ENCODE measurements around the gene OLFML3. TPM values are rescaled to one million over a fixed set of nuclear protein-coding genes. Genes with fewer than 3 reads are reported as not detected.

OLFML3 gene
- total RNA-seq, 1 experiment from 2014 or later = 171 TPM

DNA sequence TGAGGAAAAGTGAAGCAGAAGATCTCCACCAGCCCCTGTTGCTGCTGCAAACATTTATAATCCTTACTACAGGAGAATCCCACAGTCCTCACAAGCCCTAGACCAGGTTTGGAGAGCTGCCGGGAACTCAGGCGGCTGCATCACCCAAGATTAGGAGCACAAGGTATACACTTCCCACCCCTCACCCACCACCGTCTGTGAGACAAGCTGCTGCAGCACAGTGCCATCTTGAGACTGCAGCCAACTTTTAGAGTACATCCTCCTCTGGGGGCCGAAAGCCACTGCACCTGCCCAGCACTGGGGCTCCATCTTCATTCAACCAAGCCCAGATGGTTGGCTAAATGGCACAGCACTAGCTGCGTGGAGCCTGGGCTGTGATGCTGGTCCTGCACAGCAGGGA is 13.8 kb downstream of the OLFML3 start:
- Histone ChIP-seq H3K9ac (ENCODE audit: extremely low read depth, insufficient read length, low read length) (no peak overlapping the region), H3K4me1 (ENCODE audit: insufficient read depth, low read length) (no peaks in the 10 kb centered on the region), H3K56ac (ENCODE audit: insufficient read length, low read depth, low read length) (no peak overlapping the region), H4K91ac (ENCODE audit: insufficient read length, low read depth, low read length) (no peak overlapping the region), H4K20me1 (ENCODE audit: control insufficient read depth, insufficient read depth, insufficient read length) (no peaks in the 10 kb centered on the region), H2BK15ac (ENCODE audit: low read depth, low read length) (no peak overlapping the region), H3K4ac (ENCODE audit: low read depth, low read length) (no peak overlapping the region), H3K79me1 (ENCODE audit: insufficient read depth, low read depth, low read length, poor library complexity, severe bottlenecking) (no peaks in the 10 kb centered on the region), H3K23me2 (ENCODE audit: insufficient read length, low read depth, low read length, poor library complexity, severe bottlenecking) (no peaks in the 10 kb centered on the region), H3K4me2 (ENCODE audit: insufficient read depth, insufficient read length, low read length) (no peak overlapping the region), H3K27me3 (ENCODE audit: insufficient read depth, low read length) (no peaks in the 10 kb centered on the region), H4K5ac (ENCODE audit: insufficient read length, low read depth, low read length) (no peak overlapping the region), H3T11ph (ENCODE audit: low read length) (no peak overlapping the region), H3K27ac (ENCODE audit: insufficient read length, low read depth, low read length) (no peak overlapping the region), H2AK5ac (ENCODE audit: insufficient read length, low read length) (no peak overlapping the region), H2BK12ac (ENCODE audit: insufficient read length, low read depth, low read length) (no peak overlapping the region), H3K79me2 (ENCODE audit: insufficient read depth, low read length) (no peaks in the 10 kb centered on the region), H3K9me3 (ENCODE audit: control insufficient read depth, low read depth, low read length) (peaks cover 8% of the 10 kb centered on the region), H2BK5ac (ENCODE audit: insufficient read length, low read length) (no peak overlapping the region), H3K23ac (ENCODE audit: insufficient read length, low read depth, low read length) (no peak overlapping the region), H2AFZ (ENCODE audit: low read length) (no peak overlapping the region), H2BK120ac (ENCODE audit: low read depth, low read length, poor library complexity, severe bottlenecking) (no peak overlapping the region), H2BK20ac (ENCODE audit: low read depth, low read length, poor library complexity, severe bottlenecking) (no peak overlapping the region), H3K14ac (ENCODE audit: insufficient read depth, low read length) (no peak overlapping the region), H4K8ac (replicated peaks; ENCODE audit: insufficient read length, low read depth, low read length) (no peak overlapping the region), H3K18ac (ENCODE audit: insufficient read length, low read depth, low read length) (no peak overlapping the region)
- no peak for DNase-seq
- Mint-ChIP-seq H3K4me1 (peaks cover 4% of the 10 kb centered on the region in 2 experiments; a peak in 3 of 4 replicates), H3K9me3 (peaks cover 23 to 33% of the 10 kb centered on the region in 2 experiments), H3K27me3 (ENCODE audit: low read depth) (peaks cover 8% of the 10 kb centered on the region), H3K27ac (no peak overlapping the region; a peak in 1 of 7 replicates), H3K4me3 (no peak overlapping the region), H3K36me3 (ENCODE audit: insufficient read depth in 1 of 3, low read depth in 3 of 3) (peaks cover 15 to 35% (median 21%) of the 10 kb centered on the region in 3 experiments)
- TF ChIP-seq, protein P1, sequence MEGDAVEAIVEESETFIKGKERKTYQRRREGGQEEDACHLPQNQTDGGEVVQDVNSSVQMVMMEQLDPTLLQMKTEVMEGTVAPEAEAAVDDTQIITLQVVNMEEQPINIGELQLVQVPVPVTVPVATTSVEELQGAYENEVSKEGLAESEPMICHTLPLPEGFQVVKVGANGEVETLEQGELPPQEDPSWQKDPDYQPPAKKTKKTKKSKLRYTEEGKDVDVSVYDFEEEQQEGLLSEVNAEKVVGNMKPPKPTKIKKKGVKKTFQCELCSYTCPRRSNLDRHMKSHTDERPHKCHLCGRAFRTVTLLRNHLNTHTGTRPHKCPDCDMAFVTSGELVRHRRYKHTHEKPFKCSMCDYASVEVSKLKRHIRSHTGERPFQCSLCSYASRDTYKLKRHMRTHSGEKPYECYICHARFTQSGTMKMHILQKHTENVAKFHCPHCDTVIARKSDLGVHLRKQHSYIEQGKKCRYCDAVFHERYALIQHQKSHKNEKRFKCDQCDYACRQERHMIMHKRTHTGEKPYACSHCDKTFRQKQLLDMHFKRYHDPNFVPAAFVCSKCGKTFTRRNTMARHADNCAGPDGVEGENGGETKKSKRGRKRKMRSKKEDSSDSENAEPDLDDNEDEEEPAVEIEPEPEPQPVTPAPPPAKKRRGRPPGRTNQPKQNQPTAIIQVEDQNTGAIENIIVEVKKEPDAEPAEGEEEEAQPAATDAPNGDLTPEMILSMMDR (conservative IDR thresholded peaks at IDR 0.05) = no peak
- no CpG with 5 or more reads among the region's 5 CpGs for WGBS (ENCODE audit: extremely low coverage, insufficient read length, low lambda C conversion rate)

Measured in H9 (cell line).